ENCODE measurements around the gene PTPRN2. TPM values are rescaled to one million over a fixed set of nuclear protein-coding genes. Genes with fewer than 3 reads are reported as not detected.

Gene PTPRN2
- total and polyA plus RNA-seq, 2 of the 13 experiments (the other 11 are each of a cell fraction or from before 2014, with no cell fraction given) = 2.5 to 24.2 TPM

- ChIA-PET CTCF (ENCODE audit: low intra/inter-chr PET ratio, low total read pairs) (no interaction called here), POLR2A (no interaction called here)
- Histone ChIP-seq H4K20me1 (ENCODE audit: insufficient read depth, low read length) (0 out of 2 replicates have a peak, but pooled peaks cover 3% of the 10 kb centered on the region), H3K4me2 (ENCODE audit: low read depth, low read length) (no peak overlapping the region), H3K9ac (ENCODE audit: insufficient read depth, low read depth, low read length) (no peak overlapping the region), H3K9me3 (ENCODE audit: low read length) (no peaks in the 10 kb centered on the region), H3K27me3 (ENCODE audit: control insufficient read depth in 1 of 2, insufficient read depth in 2 of 2, low read length in 2 of 2) (no peaks in the 10 kb centered on the region), H3K4me3 (replicated peaks in 1 of 3; ENCODE audit: insufficient read depth in 1 of 3, low read depth in 2 of 3, low read length in 3 of 3) (no peak overlapping the region), H3K79me2 (ENCODE audit: insufficient read depth, low read length) (no peaks in the 10 kb centered on the region), H3K27ac (ENCODE audit: extremely low read length, insufficient read depth, low read length) (no peak overlapping the region), H3K36me3 (replicated peaks in 1 of 2; ENCODE audit: control insufficient read depth in 1 of 2, insufficient read depth in 2 of 2, low read length in 2 of 2) (no peaks in the 10 kb centered on the region; a peak in 1 of 5 replicates), H3K4me1 (ENCODE audit: insufficient read depth, low read length) (peaks cover 12% of the 10 kb centered on the region), H2AFZ (ENCODE audit: low read length) (no peak overlapping the region)
- BruUV-seq (replicated peaks) = no TSS peak
- TF ChIP-seq ZNF138 (CRISPR knock-in tag; IDR thresholded peaks at IDR 0.05; ENCODE audit: low read depth) (no peak), NAIF1 (CRISPR knock-in tag; IDR thresholded peaks at IDR 0.05; ENCODE audit: borderline replicate concordance) (no peak), ZNF253 (CRISPR knock-in tag; IDR thresholded peaks at IDR 0.05; ENCODE audit: borderline replicate concordance) (no peak), ZFX (CRISPR knock-in tag; IDR thresholded peaks at IDR 0.05; ENCODE audit: low read depth) (no peak), NR3C1 (CRISPR knock-in tag; IDR thresholded peaks at IDR 0.05) (no peak)
- in situ Hi-C loops (cut with HindIII; ENCODE audit: extremely low pct_ligation_motif_present, low pct_unique_long_range_greater_than_20kb) = no loop called here
- ATAC-seq (peak; percentile 37; the same call in 2 of the 3 replicates), FAIRE-seq (no peak), DNase-seq (ENCODE audit: low spot score) (no peak)
- 74% methylated on average over 4 of the region's 8 CpGs for WGBS (ENCODE audit: low lambda C conversion rate)
- intact Hi-C loops (cut with micrococcal nuclease; ENCODE audit: unreplicated experiment) = no loop called here
Measured at GRCh38 chr7:158082761-158083160, 504.9 kb downstream of the PTPRN2 start.

GRCh38 chr7:158080899-158081445, 506.7 kb downstream of the PTPRN2 start:
- in situ Hi-C loops (cut with HindIII; ENCODE audit: extremely low pct_ligation_motif_present, low pct_unique_long_range_greater_than_20kb) (no loop called here), intact Hi-C loops (cut with micrococcal nuclease; ENCODE audit: unreplicated experiment) (no loop called here)
- H3K27ac ChIP-seq (ENCODE audit: extremely low read length, insufficient read depth, low read length) = no peak overlapping the region
- POLR2A ChIA-PET = no interaction called here
- H3K36me3 ChIP-seq (replicated peaks in 1 of 2; ENCODE audit: control insufficient read depth in 1 of 2, insufficient read depth in 2 of 2, low read length in 2 of 2) = no peaks in the 10 kb centered on the region; a peak in 1 of 5 replicates
- no peaks in the 10 kb centered on the region for H3K9me3 ChIP-seq (ENCODE audit: low read length)
- 93% methylated on average over 21 of the region's 21 CpGs for WGBS (ENCODE audit: low lambda C conversion rate)
- no peak overlapping the region for H3K4me2 ChIP-seq (ENCODE audit: low read depth, low read length)
- ATAC-seq = no peak
- CTCF ChIA-PET (ENCODE audit: low intra/inter-chr PET ratio, low total read pairs) = no interaction called here
- H4K20me1 ChIP-seq (ENCODE audit: insufficient read depth, low read length) = 0 out of 2 replicates have a peak, but pooled peaks cover 3% of the 10 kb centered on the region
- no peak overlapping the region for H2AFZ ChIP-seq (ENCODE audit: low read length)
- FAIRE-seq = no peak
- no peaks in the 10 kb centered on the region for H3K79me2 ChIP-seq (ENCODE audit: insufficient read depth, low read length)
- H3K4me1 ChIP-seq (ENCODE audit: insufficient read depth, low read length) = no peaks in the 10 kb centered on the region
- H3K27me3 ChIP-seq (ENCODE audit: control insufficient read depth in 1 of 2, insufficient read depth in 2 of 2, low read length in 2 of 2) = no peaks in the 10 kb centered on the region
- H3K9ac ChIP-seq (ENCODE audit: insufficient read depth, low read depth, low read length) = no peak overlapping the region
- no peak overlapping the region for H3K4me3 ChIP-seq (replicated peaks in 1 of 3; ENCODE audit: insufficient read depth in 1 of 3, low read depth in 2 of 3, low read length in 3 of 3)
- BruUV-seq (replicated peaks) = no TSS peak
- no peak for DNase-seq (ENCODE audit: low spot score)
- TF ChIP-seq, protein P1, sequence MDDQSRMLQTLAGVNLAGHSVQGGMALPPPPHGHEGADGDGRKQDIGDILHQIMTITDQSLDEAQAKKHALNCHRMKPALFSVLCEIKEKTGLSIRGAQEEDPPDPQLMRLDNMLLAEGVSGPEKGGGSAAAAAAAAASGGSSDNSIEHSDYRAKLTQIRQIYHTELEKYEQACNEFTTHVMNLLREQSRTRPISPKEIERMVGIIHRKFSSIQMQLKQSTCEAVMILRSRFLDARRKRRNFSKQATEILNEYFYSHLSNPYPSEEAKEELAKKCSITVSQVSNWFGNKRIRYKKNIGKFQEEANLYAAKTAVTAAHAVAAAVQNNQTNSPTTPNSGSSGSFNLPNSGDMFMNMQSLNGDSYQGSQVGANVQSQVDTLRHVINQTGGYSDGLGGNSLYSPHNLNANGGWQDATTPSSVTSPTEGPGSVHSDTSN (CRISPR knock-in tag; IDR thresholded peaks at IDR 0.05; ENCODE audit: borderline replicate concordance) = no peak
- TF ChIP-seq, protein P2, sequence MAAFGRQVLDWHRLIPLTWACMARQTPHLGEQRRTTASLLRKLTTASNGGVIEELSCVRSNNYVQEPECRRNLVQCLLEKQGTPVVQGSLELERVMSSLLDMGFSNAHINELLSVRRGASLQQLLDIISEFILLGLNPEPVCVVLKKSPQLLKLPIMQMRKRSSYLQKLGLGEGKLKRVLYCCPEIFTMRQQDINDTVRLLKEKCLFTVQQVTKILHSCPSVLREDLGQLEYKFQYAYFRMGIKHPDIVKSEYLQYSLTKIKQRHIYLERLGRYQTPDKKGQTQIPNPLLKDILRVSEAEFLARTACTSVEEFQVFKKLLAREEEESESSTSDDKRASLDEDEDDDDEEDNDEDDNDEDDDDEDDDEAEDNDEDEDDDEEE (CRISPR knock-in tag; IDR thresholded peaks at IDR 0.05) = no peak
- no peak for TF ChIP-seq ZNF788 (CRISPR knock-in tag; IDR thresholded peaks at IDR 0.05; ENCODE audit: borderline replicate concordance)
- TF ChIP-seq, protein P3, sequence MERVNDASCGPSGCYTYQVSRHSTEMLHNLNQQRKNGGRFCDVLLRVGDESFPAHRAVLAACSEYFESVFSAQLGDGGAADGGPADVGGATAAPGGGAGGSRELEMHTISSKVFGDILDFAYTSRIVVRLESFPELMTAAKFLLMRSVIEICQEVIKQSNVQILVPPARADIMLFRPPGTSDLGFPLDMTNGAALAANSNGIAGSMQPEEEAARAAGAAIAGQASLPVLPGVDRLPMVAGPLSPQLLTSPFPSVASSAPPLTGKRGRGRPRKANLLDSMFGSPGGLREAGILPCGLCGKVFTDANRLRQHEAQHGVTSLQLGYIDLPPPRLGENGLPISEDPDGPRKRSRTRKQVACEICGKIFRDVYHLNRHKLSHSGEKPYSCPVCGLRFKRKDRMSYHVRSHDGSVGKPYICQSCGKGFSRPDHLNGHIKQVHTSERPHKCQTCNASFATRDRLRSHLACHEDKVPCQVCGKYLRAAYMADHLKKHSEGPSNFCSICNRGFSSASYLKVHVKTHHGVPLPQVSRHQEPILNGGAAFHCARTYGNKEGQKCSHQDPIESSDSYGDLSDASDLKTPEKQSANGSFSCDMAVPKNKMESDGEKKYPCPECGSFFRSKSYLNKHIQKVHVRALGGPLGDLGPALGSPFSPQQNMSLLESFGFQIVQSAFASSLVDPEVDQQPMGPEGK (CRISPR knock-in tag; IDR thresholded peaks at IDR 0.05) = no peak
